A549 (cell line): Measurements from ENCODE around the gene SAMM50.

Experiments used
- CHD2 ChIP-seq: fragments of 150-350 bp; IDR thresholded peaks from 2 replicates; pipeline ENCODE4 v1.6.1; 2014; ENCODE audit warnings: low read length; ENCODE audit not compliant: partially characterized antibody
- CTCF ChIP-seq: fragments of >200 bp; sonication (Bioruptor Twin); formaldehyde crosslinking; IDR thresholded peaks from 3 replicates; pipeline ENCODE4 v1.5.1; 2016
- EHMT2 ChIP-seq: fragments of 200-600 bp; sonication (generic); IDR thresholded peaks from 2 replicates; pipeline ENCODE4 v1.6.1; 2016; ENCODE audit warnings: antibody characterized with exemption, low read depth, mild to moderate bottlenecking, moderate library complexity
- FOXS1 ChIP-seq: fragments of 250-450 bp; sonication (Bioruptor Pico); IDR thresholded peaks from 2 replicates; pipeline ENCODE4 v1.5.0; 2020; ENCODE audit warnings: mild to moderate bottlenecking, moderate library complexity
- GATA3 ChIP-seq: IDR thresholded peaks from 2 replicates; pipeline ENCODE4 v1.6.1; 2012; ENCODE audit warnings: borderline replicate concordance
- MAZ ChIP-seq: fragments of 150-350 bp; IDR thresholded peaks from 2 replicates; pipeline ENCODE4 v1.6.1; 2014; ENCODE audit warnings: antibody characterized with exemption, low read depth, low read length, borderline replicate concordance
- NPAS2 ChIP-seq: fragments of 250-450 bp; sonication (Bioruptor Pico); IDR thresholded peaks from 2 replicates; pipeline ENCODE4 v1.8.0; 2022; ENCODE audit warnings: mild to moderate bottlenecking, moderate library complexity, borderline replicate concordance
- POLR2A ChIP-seq: IDR thresholded peaks from 2 replicates; pipeline ENCODE4 v1.6.1; 2012; ENCODE audit warnings: mild to moderate bottlenecking, low read length
- RAD21 ChIP-seq, 2 experiments: fragments of >200 bp in 1 of 2; sonication (Bioruptor Twin) in 1 of 2; formaldehyde crosslinking in 1 of 2; IDR thresholded peaks in 1 of 2; conservative IDR thresholded peaks in 1 of 2; 2 replicates in 1 of 2; 3 replicates in 1 of 2; pipeline ENCODE4 v1.6.1; 2012 to 2018; ENCODE audit warnings: inconsistent platforms in 1 of 2
- REST ChIP-seq: fragments of 200-600 bp; sonication (generic); IDR thresholded peaks from 2 replicates; pipeline ENCODE4 v1.6.1; 2016; ENCODE audit warnings: antibody characterized with exemption, mild to moderate bottlenecking, moderate library complexity
- USF2 ChIP-seq: fragments of 450-650 bp; IDR thresholded peaks from 2 replicates; pipeline ENCODE4 v1.6.1; 2014; ENCODE audit warnings: antibody characterized with exemption

GRCh38 chr22:43974028-43974545, 18.8 kb downstream of the SAMM50 start:
- TF ChIP-seq CTCF, result no peak
- no peak for TF ChIP-seq MAZ
- TF ChIP-seq EHMT2, result no peak
- TF ChIP-seq CHD2, result no peak
- no peak for TF ChIP-seq REST
- TF ChIP-seq FOXS1 (CRISPR knock-in tag), result no peak
- no peak for TF ChIP-seq USF2
- TF ChIP-seq RAD21 (conservative IDR thresholded peaks at IDR 0.05 in 1 of 2, IDR thresholded peaks at IDR 0.05 in 1 of 2), result no peak
- no peak for TF ChIP-seq POLR2A
- no peak for TF ChIP-seq NPAS2 (CRISPR knock-in tag)
- no peak for TF ChIP-seq GATA3
